Osteoblast (primary cell): Measurements from ENCODE around the gene TNS2. TPM values are rescaled to one million over a fixed set of nuclear protein-coding genes. Genes with fewer than 3 reads are reported as not detected.
"Not testable (repeated sequence)": the region's sequence is repeated elsewhere in the genome, so short reads cannot be mapped to it uniquely, and the experiment has no call there.

ENCODE experiments used
- DNase-seq: peaks from one replicate; pipeline ENCODE4 v3.0.0; 2011; ENCODE audit warnings: low spot score, mixed read lengths; ENCODE audit not compliant: insufficient read length; ENCODE audit errors: missing footprints
- H2AFZ ChIP-seq: 2 replicates; pipeline ENCODE4 v1.6.0; 2011; ENCODE audit warnings: mild to moderate bottlenecking, low read length
- H3K27ac ChIP-seq: 2 replicates; pipeline ENCODE4 v1.5.1; 2011; ENCODE audit warnings: mild to moderate bottlenecking, low read depth, low read length, moderate library complexity
- H3K27me3 ChIP-seq: 2 replicates; pipeline ENCODE4 v1.6.0; 2012; ENCODE audit warnings: mild to moderate bottlenecking, control low read depth, inconsistent platforms, low read length, moderate library complexity; ENCODE audit not compliant: insufficient read depth
- H3K36me3 ChIP-seq: 2 replicates; pipeline ENCODE4 v1.5.1; 2011; ENCODE audit warnings: mild to moderate bottlenecking, low read length, control low read depth, moderate library complexity; ENCODE audit not compliant: insufficient read depth
- H3K4me1 ChIP-seq: 2 replicates; pipeline ENCODE4 v1.5.1; 2011; ENCODE audit warnings: mild to moderate bottlenecking, low read length, control low read depth, moderate library complexity; ENCODE audit not compliant: insufficient read depth
- H3K4me2 ChIP-seq: 2 replicates; pipeline ENCODE4 v1.6.0; 2011; ENCODE audit warnings: mild to moderate bottlenecking, low read length; ENCODE audit not compliant: insufficient read depth
- H3K4me3 ChIP-seq: fragments of 200-600 bp; sonication (generic); 3 replicates; pipeline ENCODE4 v1.5.1; 2012; ENCODE audit warnings: mild to moderate bottlenecking, low read length, inconsistent platforms; ENCODE audit not compliant: insufficient read depth
- H3K79me2 ChIP-seq: 2 replicates; pipeline ENCODE4 v1.6.0; 2012; ENCODE audit warnings: mild to moderate bottlenecking, low read length, control low read depth, inconsistent platforms; ENCODE audit not compliant: insufficient read depth
- H3K9me3 ChIP-seq: 2 replicates; pipeline ENCODE4 v1.5.1; 2011; ENCODE audit warnings: low read depth, low read length, control low read depth
- H4K20me1 ChIP-seq: 2 replicates; pipeline ENCODE4 v1.6.0; 2012; ENCODE audit warnings: mild to moderate bottlenecking, low read length, control low read depth; ENCODE audit not compliant: insufficient read depth
- CTCF ChIP-seq: IDR thresholded peaks from 2 replicates; pipeline ENCODE4 v1.5.1; 2011; ENCODE audit warnings: mild to moderate bottlenecking, low read depth, low read length, moderate library complexity; ENCODE audit errors: extremely low read depth
- total RNA-seq: library from RNA; depleted of rRNA; stranded (reverse); fragments of >200 nt; gene quantifications from 2 replicates; pipeline ENCODE4 v1.2.3, GENCODE V29; 2012

Gene TNS2
- total RNA-seq, 1 donor, result 72.0 TPM

GRCh38 chr12:53091756-53092155 is 41.9 kb downstream of the TNS2 start:
- H3K9me3 ChIP-seq, result no peaks in the 10 kb centered on the region
- H3K79me2 ChIP-seq, result no peaks in the 10 kb centered on the region
- H4K20me1 ChIP-seq, result no peaks in the 10 kb centered on the region
- H3K4me3 ChIP-seq, result no peak overlapping the region
- peaks cover 12% of the 10 kb centered on the region for H3K4me1 ChIP-seq
- no peaks in the 10 kb centered on the region for H3K27me3 ChIP-seq
- no peaks in the 10 kb centered on the region for H3K36me3 ChIP-seq
- DNase-seq, result no peak
- no peak for TF ChIP-seq CTCF
- H3K27ac ChIP-seq, result no peak overlapping the region
- H3K4me2 ChIP-seq, result no peak overlapping the region
- no peak overlapping the region for H2AFZ ChIP-seq

- H3K9me3 ChIP-seq, result no peaks in the 10 kb centered on the region
- TF ChIP-seq CTCF, result no peak
- no peak overlapping the region for H2AFZ ChIP-seq
- no peak overlapping the region for H3K27ac ChIP-seq
- H3K4me2 ChIP-seq, result no peak overlapping the region
- H3K79me2 ChIP-seq, result no peaks in the 10 kb centered on the region
- no peaks in the 10 kb centered on the region for H3K27me3 ChIP-seq
- no peaks in the 10 kb centered on the region for H3K36me3 ChIP-seq
- H3K4me3 ChIP-seq, result no peak overlapping the region
- no peaks in the 10 kb centered on the region for H4K20me1 ChIP-seq
- peak; percentile 11 for DNase-seq
- H3K4me1 ChIP-seq, result peaks cover 31% of the 10 kb centered on the region
Measured at GRCh38 chr12:53093777-53094393, 44.0 kb downstream of the TNS2 start.

GRCh38 chr12:53094394-53094787 is 44.5 kb downstream of the TNS2 start:
- Histone ChIP-seq H3K9me3 (no peaks in the 10 kb centered on the region), H3K36me3 (no peaks in the 10 kb centered on the region), H2AFZ (no peak overlapping the region), H4K20me1 (no peaks in the 10 kb centered on the region), H3K4me3 (no peak overlapping the region), H3K27me3 (no peaks in the 10 kb centered on the region), H3K79me2 (no peaks in the 10 kb centered on the region), H3K4me2 (no peak overlapping the region), H3K27ac (no peak overlapping the region), H3K4me1 (peaks cover 36% of the 10 kb centered on the region)
- no peak for TF ChIP-seq CTCF
- DNase-seq, result no peak

GRCh38 chr12:53094796-53095595 is 45.1 kb downstream of the TNS2 start:
- H3K4me1 ChIP-seq, result peaks cover 36% of the 10 kb centered on the region
- not testable (repeated sequence) for H3K79me2 ChIP-seq, H3K27me3 ChIP-seq, H3K27ac ChIP-seq, H3K9me3 ChIP-seq, H3K36me3 ChIP-seq, H2AFZ ChIP-seq, H3K4me2 ChIP-seq, H4K20me1 ChIP-seq, H3K4me3 ChIP-seq, DNase-seq

- H3K36me3 ChIP-seq, H3K79me2 ChIP-seq, DNase-seq, H3K27me3 ChIP-seq, H3K4me2 ChIP-seq, H4K20me1 ChIP-seq, H2AFZ ChIP-seq, H3K4me3 ChIP-seq, H3K9me3 ChIP-seq: not testable (repeated sequence)
- H3K4me1 ChIP-seq, result peaks cover 36% of the 10 kb centered on the region
- peak overlapping the region; percentile 92 for H3K27ac ChIP-seq
Measured at GRCh38 chr12:53095596-53095895, 45.7 kb downstream of the TNS2 start.
